HG03460 (cell line): ENCODE measurements around the gene MSL1.

Experiments used
- ATAC-seq: cut with Tn5 transposase; IDR thresholded peaks from one replicate; pipeline ENCODE4 v1.9.1; 2021; ENCODE audit not compliant: unreplicated experiment

The MSL1 gene

DNA sequence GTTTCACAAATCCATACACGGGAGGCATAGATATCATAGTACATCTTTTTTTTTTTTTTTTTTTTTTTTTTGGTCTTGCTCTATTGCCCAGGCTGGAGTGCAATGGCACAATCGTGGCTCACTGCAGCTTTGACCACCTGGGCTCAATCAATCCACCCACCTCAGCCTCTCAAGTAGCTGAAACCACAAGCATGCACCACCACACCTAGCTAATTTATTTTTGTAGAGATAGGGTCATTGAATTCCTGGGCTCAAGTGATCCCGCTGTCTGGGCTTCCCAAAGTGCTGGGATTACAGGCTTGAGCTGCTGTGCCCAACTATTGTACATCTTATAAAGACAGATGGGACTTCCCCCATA lies 52.0 kb downstream of the MSL1 start:
- no peak for ATAC-seq

DNA sequence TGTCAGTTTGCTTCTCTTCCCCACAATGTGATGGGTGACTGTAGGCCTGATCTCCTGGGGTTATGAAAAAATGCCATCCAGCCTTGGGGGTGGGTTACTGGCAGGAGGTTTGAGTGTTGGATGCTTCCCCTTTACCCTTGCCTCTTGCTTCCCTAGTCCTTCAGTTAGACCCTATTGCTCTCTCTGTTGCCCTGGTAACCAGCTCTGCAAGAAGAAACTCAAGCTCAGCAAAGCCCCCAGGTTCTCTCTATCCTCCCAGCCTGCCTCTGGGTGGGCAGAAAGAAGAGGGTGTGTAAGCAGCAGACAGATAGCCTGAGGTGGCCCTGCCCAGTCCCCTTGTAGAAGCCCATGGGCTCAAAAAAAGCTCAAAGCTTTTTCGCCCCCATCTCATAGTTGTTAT lies 52.7 kb downstream of the MSL1 start:
- no peak for ATAC-seq

DNA sequence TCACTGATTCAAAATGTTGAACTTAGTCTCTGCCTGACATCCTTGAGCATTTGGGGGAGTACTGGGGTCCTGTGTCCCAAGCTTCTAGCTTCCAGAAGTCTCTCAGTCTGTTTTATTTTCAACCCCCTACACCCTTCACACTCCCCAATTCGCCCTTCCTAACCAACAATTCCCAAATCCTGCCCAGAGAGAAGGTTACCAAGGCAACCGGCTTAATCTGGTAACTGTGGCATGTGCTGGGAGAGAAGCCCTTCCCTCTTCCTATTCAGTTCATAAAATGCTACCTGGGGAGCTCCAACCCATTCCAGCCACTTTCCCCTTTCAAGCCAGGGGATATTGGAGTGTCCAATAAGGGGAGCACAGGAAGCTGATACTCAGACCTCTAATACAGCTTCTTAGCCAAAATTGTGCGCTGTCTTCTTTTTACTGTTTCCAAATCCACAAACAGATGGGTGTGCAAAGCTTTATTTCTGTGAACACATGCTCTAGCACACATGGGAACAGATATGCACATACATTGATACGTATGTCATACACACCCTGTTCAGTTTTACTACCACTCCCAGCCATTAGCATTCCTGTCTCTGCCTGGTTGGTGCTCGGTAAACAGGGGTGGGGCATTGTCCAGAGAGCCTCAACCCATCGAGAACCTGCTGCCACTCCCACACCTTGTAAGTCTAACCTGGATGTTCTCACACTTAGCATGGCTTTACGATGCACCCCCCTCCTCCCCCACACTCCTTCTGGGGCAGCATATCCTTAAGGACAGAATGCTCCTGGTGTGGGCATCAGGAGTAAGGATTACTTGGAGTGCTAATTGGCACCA lies 54.4 kb downstream of the MSL1 start:
- ATAC-seq, result no peak

DNA sequence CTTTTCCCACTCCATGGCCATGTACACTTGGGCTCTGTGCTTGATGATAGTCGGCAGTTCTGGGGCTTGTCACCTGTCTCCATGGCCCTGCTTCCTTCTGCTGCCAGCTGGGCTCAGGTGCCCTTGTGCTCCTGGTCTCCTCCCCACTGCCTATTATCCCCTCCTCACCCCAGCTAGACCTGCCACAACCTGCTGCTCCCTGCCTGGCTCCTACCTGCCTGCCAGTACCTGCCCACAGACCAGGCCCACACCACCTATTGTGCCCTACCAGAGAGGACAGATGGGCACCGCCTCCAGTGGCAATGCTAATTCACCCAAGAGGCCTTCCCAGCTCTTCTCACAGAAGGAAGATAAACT lies 55.0 kb downstream of the MSL1 start:
- ATAC-seq, result no peak

DNA sequence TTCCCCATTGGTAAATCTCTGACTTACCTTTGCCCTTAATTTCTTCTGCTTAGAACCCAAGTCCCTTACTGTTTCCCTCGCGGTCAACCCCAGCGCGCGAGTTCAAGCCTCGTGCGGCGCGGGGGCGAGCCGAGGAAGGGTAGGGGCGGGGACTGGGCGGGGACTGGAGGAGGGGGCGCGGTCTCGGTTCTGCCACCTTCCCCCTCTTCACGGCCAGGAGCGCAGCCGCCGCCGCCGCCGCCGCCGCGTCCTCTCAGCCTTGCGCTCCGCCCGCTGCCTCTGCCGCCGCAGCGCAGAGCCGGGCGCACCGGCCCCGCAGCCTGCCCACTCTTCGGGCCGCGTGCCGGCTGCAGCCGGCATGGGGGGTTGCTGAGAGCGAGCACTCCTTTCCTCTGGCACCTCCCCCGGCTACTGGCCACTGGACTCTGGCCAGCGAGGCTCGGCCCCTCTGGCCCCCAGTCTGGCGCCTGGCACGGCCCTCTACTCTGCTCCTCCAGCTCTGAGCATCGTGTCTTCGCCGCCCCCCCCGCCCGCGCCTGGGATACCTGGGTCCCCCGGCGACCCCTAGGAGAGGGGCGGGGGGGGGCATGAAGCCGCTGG lies 55.6 kb downstream of the MSL1 start, which contains the start of gene RAPGEFL1:
RAPGEFL1 (plus strand) TSS at position 196 of the 600 bp plus-strand sequence; CDS start at position 588, 392 bp downstream.
- peak; percentile 67 for ATAC-seq

DNA sequence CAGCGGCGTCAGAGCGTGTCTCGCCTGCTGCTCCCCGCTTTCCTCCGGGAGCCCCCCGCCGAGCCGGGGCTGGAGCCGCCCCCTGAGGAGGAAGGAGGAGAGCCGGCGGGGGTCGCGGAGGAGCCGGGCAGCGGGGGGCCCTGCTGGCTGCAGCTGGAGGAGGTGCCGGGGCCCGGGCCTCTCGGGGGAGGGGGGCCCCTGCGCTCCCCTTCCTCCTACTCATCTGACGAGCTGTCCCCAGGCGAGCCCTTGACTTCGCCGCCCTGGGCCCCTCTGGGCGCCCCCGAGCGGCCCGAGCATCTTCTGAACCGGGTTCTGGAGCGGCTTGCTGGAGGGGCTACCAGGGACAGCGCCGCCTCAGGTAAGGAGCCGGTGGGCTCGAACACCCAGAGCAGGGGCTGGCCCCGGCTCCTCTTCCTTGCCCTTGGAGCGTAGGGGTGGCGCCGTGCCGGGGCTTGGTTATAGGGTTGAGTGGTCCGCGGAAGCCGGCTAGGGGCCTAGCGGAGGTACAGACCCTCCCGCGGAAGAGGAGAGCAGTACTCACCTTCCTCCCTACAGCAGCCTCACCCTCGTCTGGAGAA lies 56.3 kb downstream of the MSL1 start:
- no peak for ATAC-seq

DNA sequence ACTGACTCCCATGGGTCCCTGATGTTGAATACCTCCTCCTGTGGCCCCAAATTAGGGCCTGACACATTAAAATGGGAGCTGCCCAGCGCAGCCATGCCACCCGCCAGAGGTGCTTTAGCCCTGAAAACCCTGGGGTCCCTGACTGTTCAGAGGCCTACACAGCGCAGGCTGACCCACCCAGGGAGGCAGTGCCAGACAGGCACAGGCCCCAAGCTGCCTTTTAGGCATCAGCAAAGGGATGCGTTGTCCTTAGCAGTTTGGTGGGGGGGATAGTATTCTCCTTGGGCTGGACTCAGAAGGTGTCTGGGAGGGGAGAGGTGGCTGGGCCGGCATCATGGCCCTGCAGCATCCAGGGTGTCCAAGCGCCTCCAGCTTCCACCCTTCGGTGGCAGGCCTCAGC lies 56.9 kb downstream of the MSL1 start:
- no peak for ATAC-seq

DNA sequence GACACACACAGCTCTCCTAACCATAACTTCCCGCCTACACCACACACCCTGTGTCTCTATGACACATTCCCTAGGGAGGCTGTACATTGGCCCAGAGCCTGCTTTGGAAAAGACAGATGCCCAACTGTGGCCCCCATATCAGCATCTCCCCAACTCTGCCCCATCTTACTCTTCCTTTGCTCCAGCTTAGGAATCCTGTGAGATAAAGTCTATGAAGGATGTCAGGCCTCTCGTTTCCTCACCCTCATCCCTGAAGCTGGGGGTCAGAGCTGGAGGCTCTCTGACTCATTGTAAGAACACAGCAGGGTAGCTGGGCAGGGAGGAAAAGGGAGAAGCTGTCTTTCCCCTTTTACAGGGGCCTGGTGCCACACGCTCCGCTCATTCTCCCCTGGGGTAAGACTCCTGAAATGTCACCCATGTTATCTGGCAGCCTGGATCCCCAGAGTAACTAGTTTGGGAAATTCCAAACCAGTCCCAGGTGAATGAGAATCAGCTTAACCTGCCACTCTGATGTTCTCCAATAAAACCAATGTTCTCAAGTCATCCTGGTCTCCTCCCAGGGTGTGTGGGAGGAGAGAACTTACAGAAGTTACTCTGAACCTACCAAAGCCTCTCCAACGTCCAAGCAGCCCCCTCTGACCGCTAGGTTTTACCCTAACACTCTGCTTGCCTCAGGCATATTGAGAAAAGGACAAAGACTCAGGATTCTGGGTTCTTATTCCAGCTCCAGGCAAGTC lies 58.3 kb downstream of the MSL1 start:
- no peak for ATAC-seq

DNA sequence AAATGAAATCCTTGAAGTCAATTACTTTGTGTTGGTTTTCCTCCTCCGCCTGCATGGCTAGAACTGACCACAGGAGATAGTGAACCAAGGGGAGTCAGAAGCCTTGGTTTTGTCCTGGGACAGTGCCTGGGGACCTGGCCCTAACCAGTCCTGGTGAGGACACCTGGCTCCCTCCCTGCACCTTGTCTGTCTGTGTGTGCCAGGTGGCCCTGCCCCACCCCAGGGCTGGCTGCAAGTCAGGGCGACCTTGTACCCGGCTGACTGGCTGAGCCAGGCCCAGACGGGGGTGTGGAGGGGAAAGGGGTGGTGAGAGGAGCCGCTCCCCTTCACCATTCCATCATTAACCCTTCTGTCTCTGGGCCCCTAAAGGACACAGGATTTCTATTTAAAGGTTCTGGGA lies 58.9 kb downstream of the MSL1 start:
- no peak for ATAC-seq

DNA sequence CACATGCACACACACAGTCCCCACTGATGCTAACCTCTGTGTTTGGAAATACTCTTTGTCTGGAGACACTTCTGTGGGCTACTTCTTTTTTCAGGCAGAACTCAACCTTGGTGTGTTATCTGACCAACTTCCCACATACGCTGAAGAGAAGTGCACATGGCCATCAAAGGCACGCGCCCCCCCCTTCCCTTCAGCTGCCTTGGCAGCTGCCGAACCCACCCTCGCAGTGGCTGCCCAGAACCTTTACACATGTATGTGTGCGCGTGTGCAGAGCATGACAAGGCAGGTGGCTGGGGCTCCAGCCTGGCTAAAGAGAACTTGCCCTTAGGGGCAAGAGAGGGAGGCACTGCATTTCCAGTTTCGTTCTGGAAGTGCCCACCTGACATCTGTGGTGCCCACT lies 59.4 kb downstream of the MSL1 start:
- ATAC-seq, result no peak

DNA sequence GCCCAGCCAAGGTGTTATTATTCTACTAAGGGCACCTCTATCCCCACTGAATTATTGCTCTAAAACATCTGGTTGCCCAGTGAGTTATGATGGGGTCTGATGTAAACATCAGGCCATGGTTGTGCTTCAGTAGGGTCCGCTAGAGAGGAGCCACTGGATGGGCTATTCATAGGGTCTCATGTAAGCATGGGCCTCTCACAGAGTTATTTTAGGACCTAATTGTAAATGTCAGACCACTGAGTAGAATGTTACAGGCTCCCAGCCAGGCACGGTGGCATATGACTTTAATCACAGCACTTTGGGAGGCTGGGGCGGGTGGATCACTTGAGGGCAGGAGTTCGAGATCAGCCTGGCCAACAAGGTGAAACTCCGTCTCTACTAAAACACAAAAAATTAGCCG lies 60.8 kb downstream of the MSL1 start:
- ATAC-seq, result no peak
